NCI-H2107 treated with DMSO at 0.1 percent for 48 hours (cell line): ENCODE data around the gene KCNJ14.

Experiments used
- DNase-seq: peaks from one replicate; lab custom pipeline; 2025; ENCODE audit not compliant: unreplicated experiment; lab: John Stamatoyannopoulos, UW

Gene KCNJ14

GRCh38 chr19:48502350-48503018 is 47.1 kb downstream of the KCNJ14 start:
- no peak for DNase-seq

DNA sequence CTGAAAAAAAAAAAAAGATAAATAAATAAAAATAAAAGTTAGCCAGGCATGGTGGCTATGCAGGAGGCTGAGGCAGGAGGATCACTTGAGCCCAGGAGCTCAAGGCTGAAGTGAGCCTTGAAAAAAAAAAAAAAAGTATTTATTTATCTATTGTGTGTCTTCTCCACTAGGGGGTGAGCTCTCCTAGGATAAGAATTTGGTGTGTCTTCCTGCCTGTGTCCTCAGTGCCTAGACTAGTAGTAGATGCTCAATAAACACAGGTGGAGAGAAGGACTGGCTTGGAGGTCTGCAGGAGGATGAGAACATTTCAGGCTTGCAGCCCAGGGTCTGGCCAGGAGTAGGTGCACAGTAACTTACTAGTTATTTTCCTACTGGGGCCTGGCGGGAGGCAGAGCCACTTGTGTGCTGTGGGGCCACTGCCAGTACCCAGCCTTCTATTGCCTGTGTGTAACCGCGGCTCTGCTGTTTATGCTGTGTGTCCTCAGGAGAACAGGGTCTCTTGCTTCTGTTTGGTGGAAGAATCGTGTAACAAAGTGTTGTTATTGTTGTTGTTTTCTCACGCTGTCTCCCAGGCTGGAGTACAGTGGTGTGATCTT is 50.9 kb downstream of the KCNJ14 start:
- DNase-seq, result no peak

- DNase-seq, result no peak
These were observed 52.6 kb downstream of the KCNJ14 start for GRCh38 chr19:48507911-48508439.

DNA sequence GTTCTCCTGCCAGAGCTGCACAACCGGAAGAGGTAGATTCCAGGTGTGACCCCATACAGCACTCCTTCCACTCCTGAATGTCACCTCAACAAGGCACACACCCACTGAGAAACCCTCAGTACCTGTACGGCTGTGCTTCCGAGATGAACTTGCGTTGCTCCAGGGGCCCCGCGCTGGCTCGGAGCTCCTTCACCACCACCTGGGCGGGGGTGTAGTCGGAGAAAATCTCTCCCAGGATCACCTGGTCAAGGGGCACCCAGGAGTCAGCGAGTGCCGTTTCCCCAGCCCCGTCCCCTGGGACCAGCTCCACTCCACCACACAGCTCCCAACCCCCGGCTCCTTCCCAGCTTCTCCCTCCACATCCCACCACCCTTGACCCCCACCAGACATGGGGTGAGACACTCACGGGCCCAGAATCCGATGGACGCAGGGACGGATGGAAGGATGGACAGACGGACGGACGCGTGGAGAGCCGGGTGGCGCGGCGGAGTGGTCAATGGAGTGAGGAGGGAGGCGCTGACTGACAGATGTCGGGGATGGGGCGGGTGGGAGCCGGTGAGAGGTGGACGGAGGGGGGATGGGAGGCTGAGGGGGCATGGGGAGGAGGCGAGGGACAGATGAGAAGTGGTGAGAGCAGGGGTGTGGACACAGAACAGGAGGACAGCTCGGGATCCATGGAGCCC is 53.5 kb downstream of the KCNJ14 start:
- DNase-seq, result no peak

- DNase-seq, result no peak
These were observed 54.3 kb downstream of the KCNJ14 start for GRCh38 chr19:48509467-48510194.

DNA sequence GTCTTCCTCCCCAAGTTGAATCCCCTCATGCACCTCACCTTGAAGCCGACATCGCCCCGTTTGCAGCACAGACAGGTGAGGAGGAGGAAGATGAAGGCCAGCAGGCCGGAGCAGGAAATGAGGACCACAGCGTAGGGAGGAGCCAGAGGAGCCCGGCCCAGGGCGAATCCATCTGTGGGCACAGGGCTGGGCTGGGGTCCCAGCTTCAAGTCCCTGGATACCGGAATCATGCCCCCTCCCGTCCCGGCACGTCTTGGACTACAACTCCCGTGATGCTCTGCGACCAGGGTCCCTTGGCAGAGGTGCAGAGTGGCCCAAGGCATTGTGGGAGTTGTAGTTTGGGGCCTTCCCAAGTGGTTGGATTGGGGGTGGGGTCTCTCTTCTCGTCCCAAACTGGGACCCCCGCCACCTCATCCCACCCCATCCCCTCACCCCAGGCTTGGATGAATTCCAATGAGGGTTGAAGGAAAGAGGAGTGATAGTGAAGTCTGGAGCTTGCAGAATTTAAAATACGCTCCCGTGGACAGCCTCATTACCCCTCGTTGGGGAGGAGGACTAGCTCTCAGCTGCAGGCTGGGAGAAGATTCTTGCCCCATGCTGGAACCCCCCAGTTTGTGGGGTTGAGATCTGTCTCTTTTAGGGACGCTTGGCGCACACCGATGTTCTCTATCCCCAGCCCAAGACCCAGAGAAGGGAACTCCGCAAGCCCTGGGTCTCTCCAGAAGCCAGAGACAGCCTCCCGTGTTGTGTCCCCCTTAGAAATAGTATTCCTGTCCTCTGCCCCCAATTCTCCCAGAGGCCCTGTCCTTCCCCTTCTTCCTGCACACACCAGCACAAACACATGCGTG is 55.3 kb downstream of the KCNJ14 start:
- DNase-seq, result no peak

- no peak for DNase-seq
These were observed 56.0 kb downstream of the KCNJ14 start for GRCh38 chr19:48511321-48511731.

DNA sequence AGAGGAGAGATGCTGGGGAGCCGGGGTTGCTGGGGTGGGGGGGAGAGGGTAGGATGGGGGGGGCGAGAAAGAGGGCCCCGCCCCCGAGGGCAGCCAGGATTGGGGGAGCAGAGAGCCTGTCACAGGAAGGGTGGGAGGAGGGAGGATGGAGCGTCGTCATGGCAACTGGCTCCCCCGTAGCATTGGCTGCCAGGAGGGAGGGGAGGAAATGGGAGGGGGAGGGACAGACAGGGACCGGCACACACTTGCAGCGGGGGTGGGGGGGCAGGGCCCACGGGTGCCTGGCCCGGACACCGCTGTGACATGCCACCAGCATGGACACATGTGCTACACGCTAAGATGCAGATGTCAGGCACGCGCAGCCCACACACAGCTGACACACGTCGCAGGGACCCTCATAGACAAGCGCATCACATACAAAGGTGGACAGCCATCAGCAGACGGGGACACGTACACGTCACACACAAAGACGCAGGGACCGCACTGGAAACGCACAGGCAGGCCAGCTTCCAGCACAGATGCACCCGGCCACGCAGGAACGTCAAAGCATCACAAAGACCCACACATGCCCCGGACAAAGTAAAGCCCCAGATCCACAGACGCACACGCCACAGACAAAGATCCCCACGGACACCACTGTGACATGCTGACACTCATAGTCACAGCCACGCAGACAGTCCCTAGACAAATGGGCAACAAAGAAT is 56.6 kb downstream of the KCNJ14 start, which contains the start of gene LMTK3:
TSS of gene LMTK3 (minus strand) at position 36 of the 704 bp plus-strand sequence. CDS start 259 bp downstream, outside the sequence.
- no peak for DNase-seq

DNA sequence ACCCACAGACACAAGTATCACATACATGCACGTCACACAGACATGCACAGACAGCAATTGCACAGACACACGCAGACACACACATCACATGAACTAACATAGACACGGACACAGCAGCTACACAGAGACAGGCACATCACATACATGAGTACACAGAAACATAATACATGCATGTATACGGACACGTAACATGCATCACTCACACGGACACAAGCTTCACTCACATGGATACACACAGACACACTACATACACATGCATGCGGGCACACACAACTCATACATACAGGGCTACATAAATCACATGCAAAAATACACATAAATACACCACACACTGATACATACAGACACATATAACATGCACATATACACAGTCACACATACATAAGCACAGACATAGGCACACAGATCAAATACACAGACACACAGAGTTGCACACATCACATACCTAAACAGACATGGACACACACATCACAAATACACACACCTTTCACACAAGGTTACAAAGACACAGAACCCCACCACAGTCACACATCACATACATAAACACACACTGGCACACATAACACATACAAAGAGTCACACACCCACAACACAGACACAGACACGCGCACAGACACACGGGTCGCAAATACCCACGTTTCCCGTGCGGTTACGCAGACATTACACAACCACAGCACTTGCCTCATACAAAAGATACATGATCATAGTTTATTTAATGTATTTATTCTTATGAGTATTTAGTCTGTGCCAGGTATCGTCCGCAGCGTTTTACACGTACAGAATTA is 57.3 kb downstream of the KCNJ14 start:
- DNase-seq, result no peak

DNA sequence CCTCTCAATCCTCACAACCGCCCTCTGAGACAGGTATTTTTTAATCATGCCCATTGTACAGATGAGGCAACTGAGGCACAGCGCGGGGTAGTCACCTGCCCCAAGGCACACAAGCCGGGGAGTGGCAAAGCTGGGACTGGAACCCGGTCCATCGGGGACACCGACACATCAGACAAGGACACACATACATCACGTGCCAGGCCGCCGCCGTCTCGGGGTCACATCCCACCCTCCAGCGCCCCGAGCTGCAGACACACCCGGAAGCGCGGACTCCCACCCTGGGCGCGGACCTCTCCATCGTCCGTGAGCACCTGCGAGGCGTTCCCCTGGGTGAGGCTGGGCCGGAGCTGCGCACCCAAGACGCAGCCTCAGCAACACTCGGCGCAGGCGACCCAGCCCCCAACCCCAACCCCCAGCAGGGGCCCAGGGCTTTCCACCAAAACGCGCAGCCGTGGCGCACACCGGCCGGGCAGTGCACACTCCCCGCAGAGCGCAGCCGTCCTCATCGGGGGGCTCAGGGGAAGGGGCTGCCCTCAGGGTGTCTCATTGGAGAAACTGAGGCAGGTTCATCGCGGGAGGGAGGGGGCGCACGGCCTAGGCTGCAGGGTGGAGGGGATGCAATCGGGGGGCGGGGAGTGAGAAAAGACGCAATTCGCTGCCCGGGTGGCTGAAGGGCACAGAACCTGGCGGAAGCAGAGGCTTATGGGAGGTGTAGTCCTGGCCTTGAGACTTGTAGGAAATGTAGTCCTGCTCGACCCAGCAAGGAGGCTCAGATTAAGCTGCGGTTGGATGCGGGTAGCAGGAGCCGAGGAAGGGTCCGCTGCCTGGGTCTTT is 58.1 kb downstream of the KCNJ14 start:
- peak; percentile 42 for DNase-seq

DNA sequence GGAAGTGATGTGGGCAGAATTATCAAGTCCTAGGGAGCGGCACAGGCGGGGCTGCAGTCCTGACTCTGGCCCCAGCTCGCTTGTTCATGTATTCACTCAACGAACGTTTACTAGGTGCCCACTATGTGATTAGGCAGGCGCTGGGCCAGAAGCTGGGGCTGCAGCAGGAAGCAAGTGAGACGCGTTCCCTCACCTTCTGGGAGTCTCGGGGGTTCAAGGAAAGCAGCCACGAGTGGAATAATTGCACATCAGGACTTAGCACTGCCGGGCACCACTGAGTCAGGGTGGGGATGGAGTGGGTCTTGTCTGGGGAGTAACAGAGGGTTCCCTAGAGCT is 58.7 kb downstream of the KCNJ14 start:
- no peak for DNase-seq

DNA sequence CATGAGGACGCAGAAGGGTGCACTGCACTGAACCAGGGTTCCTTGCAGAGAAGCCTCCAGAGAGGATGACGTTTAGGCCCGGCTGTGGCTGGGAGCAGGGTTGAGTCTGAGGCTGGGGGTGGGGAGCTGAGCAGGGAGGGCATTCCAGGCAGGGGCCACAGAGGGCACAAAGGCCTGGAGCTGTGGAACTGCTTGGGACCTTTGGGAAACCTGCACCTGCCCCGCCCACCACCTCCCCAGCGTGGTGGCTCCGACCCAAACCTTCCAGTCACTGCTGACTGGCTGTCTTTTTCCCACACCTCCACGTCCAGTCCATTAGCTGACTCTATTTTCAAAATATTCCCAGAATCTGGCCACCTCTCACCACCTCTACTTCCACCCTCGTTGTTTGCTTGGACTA is 61.2 kb downstream of the KCNJ14 start:
- no peak for DNase-seq
